NCI-H187 treated with DMSO at 0.1 percent for 48 hours (cell line): ENCODE results near the gene S100A5.
A peak's percentile ranks its signal among the peaks of the same experiment; 100 is the strongest.
"Not testable (repeated sequence)": the region's sequence is repeated elsewhere in the genome, so short reads cannot be mapped to it uniquely, and the experiment has no call there.

Source experiments
- DNase-seq: peaks from one replicate; lab custom pipeline; 2025; lab: John Stamatoyannopoulos, UW

Gene S100A5

DNA sequence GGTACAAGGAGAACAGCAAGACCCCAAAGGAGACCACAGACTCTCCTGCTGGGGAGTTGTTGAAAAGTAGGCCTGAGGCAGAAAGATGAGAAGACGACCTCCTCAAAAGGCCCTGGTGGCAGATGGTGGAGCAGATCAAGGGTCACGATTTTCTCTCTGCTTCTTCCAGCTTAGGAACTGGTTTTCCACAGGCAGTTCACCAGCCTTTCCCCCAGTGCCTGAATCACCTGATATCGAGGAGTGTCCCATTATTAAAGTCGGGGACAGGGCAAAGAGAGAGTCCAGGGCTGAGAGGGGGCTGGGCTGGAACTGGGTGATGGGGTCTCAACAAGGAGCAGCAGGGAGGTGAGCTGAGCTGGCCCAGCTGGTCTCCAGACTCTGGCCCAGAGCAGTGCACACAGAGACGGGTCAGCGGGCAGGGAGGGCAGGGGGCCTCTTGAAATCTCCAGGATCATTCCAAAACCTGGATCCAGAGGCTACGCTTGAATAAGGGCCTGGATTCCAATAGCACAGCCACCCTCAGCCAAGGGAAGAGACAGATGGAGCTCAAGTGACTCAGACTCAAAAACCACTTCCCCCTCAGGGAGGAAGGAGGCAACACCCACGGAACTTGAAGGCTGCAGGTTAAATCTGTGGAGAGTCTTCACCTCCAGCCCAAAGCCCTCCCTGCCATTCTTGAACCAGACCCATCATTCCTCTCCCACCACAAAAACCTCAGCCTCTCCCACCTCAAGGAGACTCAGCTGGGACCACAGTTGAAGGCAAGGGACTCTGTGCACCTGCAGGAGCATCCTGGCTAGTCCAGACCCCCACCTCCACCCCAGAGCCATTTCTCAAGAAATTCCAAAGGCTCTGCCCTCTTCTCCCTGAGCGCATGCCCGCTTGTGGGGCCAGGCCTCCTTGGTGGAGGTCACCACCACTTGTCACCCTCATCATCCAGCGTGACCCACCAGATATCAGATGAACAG lies at the start of gene S100A5:
Gene S100A5 (minus strand): TSS at position 541 of the 968 bp plus-strand sequence. CDS start 743 bp downstream, outside the sequence.
- DNase-seq = no peak

DNA sequence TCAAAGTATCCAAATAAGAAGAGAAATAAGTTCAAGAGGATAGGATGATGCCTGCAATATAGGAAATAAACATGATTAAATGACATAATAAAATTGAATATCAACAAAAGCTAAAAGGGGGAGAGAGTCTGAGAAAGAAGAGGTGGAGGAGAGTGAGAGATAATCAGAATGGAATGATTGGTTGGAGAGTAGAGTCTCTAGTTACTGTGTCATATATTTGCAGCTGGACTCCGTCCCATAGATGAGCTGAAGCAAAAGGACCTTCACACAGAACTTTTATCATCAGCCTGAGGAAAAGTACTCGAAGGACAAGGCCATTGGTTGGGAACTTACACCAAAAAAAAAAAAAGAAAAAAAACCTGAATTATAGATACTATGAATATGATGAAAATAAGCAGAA lies 47.7 kb upstream of the S100A5 start:
- no peak for DNase-seq

GRCh38 chr1:153588033-153588432 lies 47.3 kb upstream of the S100A5 start:
- not testable (repeated sequence) for DNase-seq

DNA sequence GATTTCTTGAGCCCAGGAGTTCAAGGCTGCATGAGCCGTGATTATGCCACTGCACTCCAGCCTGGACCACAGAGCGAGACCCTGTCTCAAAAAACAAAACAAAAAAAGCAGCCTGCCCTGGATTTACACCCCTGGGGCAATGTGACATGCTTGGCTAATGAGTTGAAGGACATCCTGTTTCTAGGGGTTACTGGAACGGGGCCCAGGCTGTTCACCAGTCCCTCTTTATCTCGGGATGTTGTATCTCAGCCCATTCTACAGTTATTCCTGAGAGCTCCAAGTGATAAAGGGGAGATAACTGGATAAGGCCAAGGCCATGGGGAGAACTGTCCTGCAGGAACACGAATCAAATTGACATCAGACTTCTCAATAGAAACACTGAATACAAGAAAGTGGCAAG lies 46.6 kb upstream of the S100A5 start:
- no peak for DNase-seq

GRCh38 chr1:153586347-153586746 lies 45.6 kb upstream of the S100A5 start:
- DNase-seq = no peak

DNA sequence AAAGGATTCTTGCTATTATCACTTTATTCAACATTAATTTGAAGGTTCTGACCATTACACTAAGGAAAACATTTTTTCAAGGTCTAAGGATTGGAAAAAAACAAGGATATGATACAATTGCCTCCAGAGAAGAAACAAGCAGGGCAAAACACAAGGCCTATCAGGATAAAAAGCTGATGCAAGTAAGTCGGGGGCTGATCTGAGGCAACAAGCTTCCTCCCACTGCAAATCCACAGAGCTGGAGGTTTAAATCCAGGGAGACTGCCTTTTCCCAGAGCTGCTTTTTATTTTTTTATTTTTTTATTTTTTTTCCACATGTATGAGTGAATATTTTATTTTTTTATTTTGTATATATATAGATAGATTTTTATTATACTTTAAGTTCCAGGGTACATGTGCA lies 44.3 kb upstream of the S100A5 start:
- no peak for DNase-seq

- no peak for DNase-seq
These were observed 43.2 kb upstream of the S100A5 start for GRCh38 chr1:153583976-153584375.

DNA sequence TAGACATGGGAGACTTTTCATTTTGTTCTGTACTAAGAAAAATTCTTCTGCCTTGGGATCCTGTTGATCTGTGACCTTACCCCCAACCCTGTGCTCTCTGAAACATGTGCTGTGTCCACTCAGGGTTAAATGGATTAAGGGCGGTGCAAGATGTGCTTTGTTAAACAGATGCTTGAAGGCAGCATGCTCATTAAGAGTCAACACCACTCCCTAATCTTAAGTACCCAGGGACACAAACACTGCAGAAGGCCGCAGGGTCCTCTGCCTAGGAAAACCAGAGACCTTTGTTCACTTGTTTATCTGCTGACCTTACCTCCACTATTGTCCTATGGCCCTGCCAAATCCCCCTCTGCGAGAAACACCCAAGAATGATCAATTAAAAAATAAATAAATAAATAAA lies 42.8 kb upstream of the S100A5 start:
- not testable (repeated sequence) for DNase-seq

DNA sequence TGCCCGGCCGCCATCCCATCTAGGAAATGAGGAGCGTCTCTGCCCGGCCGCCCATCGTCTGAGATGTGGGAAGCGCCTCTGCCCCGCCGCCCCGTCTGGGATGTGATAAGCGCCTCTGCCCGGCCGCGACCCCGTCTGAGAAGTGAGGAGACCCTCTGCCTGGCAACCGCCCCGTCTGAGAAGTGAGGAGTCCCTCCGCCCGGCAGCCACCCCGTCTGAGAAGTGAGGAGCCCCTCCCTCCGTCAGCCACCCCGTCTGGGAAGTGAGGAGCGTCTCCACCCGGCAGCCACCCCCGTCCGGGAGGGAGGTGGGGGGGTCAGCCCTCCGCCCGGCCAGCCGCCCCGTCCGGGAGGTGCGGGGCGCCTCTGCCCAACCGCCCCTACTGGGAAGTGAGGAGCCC lies 42.1 kb upstream of the S100A5 start:
- DNase-seq = not testable (repeated sequence)

DNA sequence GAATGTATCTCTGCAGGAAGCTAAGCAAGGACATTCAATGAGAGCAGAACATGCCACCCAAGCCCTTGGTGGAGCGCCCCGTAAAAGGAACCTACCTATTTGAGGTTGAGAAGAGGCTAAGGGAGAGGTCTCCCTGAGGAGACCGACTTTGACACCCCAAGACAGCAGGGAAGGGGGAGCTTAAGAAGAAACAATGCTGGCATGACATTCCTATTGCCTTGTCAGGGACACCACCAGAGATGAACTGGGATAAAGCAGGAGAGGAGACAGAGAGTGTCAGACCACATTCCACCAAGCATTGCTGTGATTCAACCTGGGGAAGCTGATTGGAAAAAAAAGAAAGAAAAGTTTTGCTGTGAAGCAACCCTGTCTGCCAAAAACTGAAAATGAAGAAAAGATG lies 38.2 kb upstream of the S100A5 start:
- no peak for DNase-seq

GRCh38 chr1:153578490-153578889 lies 37.8 kb upstream of the S100A5 start:
- DNase-seq = no peak

DNA sequence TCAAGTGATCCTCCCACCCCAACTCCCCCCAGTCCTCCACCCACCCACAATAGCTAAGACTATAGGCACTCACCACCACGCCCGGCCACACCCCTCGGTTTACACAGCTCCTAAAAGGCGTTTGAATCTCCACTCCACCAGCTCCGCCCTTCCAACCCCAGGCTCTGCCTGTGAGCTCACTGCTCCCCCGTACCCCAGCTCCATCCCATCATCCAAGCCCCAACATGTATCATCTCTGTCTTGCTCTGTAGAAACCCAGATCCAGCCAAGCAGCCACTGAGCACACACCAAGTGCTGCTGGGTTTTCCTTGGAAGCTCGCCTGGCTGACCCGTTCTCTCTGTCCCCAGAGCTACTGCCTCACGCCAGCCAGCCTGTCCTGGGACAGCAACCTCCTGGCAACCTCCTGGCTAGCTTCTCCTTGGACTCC lies 36.9 kb upstream of the S100A5 start:
- no peak for DNase-seq

DNA sequence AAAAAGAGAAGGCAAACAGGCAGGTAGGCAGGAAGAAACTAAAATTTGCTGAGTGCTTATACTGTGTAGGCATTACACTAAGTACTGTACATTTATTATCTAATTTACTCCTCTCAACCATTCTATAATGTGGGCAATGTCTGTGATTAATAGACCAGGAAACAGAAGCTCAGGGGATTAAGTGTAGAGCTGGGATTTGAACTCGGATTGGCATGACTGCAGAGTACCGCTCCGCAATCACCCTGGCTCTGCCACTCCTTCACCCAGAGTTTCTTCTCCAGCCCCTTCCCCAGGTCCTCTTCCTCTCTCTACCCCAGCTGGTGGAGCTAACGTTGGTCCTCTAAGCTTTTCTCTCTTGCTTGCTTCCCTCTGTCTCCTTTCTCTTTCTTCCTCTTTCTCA lies 36.4 kb upstream of the S100A5 start:
- no peak for DNase-seq

DNA sequence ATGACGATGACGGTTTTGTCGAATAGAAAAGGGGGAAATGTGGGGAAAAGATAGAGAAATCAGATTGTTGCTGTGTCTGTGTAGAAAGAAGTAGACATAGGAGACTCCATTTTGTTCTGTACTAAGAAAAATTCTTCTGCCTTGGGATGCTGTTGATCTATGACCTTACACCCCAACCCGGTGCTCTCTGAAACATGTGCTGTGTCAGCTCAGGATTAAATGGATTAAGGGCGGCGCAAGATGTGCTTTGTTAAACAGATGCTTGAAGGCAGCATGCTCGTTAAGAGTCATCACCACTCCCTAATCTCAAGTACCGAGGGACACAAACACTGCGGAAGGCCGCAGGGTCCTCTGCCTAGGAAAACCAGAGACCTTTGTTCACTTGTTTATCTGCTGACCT lies 34.8 kb upstream of the S100A5 start:
- not testable (repeated sequence) for DNase-seq

GRCh38 chr1:153575081-153575491 lies 34.4 kb upstream of the S100A5 start:
- DNase-seq = not testable (repeated sequence)

GRCh38 chr1:153573351-153573750 lies 32.6 kb upstream of the S100A5 start:
- DNase-seq = no peak

- no peak for DNase-seq
These were observed 31.9 kb upstream of the S100A5 start for GRCh38 chr1:153572569-153573015.

DNA sequence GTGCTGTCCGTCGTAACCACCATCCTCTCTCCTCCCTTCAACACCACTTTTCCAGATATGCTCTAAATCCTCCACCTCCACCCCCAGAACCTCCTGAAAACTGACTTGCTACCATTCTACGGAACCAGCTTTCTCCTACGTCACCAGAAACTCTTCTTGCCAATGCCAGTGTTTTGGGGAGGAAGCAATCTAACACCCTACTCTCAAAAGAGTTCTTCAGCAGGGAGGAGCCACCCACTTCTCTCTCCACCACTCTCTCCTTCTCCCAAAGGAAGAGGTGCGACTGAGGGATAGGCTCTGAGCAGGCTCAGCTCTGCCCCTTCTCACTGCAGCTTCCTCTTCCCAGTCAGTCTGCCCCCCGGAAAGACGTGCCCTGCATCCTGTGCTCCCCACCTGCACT lies 31.0 kb upstream of the S100A5 start:
- DNase-seq = no peak

- DNase-seq = no peak
These were observed 30.1 kb upstream of the S100A5 start for GRCh38 chr1:153570874-153571273.

- no peak for DNase-seq
These were observed 28.7 kb upstream of the S100A5 start for GRCh38 chr1:153569465-153569864.

DNA sequence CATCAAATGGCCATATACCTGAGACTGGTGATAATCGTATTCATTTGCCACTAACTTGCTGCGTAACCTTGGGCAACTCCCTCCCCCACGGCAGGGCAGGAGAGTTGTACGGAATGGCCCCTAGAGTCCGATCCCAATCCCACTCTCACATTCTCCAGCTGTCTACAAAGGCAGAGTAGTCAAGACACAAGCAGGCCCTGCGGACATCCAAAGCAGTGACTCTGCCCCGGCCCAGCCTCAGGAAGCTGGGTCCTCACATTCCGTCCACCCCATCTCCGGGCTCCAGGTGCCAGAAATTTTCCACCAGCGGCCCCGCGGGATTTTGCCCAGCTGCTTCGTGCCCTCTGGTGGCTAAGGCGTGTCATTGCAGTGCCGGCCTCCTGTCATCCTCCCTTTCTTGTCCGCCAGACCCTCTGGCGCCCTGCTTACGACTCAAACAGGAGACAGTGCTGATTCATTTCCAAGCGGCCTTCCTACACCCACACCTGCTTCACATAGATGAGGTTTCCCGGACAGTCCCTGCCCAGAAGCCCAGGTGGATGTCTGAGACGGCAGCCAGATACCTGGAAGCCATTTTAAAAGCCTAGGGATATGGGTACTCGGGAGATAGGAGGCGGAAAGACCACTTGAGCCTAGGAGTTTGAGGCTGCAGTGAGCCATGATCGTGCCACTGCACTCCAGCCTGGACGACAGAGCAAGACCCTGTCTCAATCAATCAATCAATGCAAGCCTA lies 27.8 kb upstream of the S100A5 start:
- peak; percentile 90 for DNase-seq

DNA sequence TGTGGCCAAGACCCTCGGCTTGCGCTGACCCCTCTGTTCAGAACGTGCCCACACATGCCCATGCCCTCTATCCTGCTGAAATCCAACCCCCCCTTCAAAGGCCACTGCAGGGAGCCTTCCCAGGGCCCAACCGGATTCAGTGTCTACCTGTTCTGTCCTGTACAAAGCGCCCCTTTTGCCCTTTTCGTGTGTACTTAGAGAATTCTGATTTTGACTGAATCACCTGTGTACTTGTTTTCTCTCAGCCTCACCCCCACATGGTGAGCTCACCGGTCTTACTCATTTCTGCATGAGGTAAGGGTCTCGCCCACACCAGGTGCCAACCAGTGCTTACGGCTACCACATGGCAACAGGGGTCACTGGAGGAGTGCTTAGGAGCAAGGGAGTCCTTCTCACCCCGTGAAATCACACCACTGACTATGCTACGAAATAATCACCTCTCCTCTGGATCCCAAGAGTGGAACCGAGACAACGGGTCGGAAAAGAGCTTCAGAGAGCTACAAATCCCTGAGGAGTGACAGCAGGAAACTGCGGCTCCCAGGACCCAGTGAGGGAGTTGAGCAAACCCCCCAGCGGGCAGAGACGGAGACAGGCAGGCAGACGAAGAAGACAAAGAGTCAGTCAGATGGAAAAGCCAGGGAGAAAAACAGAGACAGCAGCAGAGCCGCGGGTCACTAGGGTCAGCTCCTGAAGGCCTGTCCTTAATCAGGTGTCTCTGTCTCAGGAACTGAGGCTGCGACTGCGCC lies 27.1 kb upstream of the S100A5 start:
- no peak for DNase-seq
